Fibroblast of skin of left biceps (primary cell): ENCODE data around the gene KMT5B.

Experiments
- DNase-seq, 2 experiments: peaks; one replicate each; pipeline ENCODE4 v3.0.0-alpha.2; 2013; ENCODE audit warnings: low read depth in 2 of 2

Gene KMT5B

GRCh38 chr11:68118706-68119448, 94.2 kb downstream of the KMT5B start:
- DNase-seq = no peak

- no peak for DNase-seq
Measured at GRCh38 chr11:68117853-68118470, 95.1 kb downstream of the KMT5B start.

GRCh38 chr11:68116974-68117373, 96.1 kb downstream of the KMT5B start:
- DNase-seq = no peak

- no peak for DNase-seq
Measured at GRCh38 chr11:68116126-68116525, 97.0 kb downstream of the KMT5B start.

GRCh38 chr11:68115285-68115684, 97.8 kb downstream of the KMT5B start:
- DNase-seq = no peak

- no peak for DNase-seq
Measured at GRCh38 chr11:68113986-68114385, 99.1 kb downstream of the KMT5B start.

GRCh38 chr11:68107689-68108088, 105.4 kb downstream of the KMT5B start:
- no peak for DNase-seq

- DNase-seq = no peak
Measured at GRCh38 chr11:68106165-68106940, 106.7 kb downstream of the KMT5B start.
